ENCODE measurements around the gene UAP1.

DNA sequence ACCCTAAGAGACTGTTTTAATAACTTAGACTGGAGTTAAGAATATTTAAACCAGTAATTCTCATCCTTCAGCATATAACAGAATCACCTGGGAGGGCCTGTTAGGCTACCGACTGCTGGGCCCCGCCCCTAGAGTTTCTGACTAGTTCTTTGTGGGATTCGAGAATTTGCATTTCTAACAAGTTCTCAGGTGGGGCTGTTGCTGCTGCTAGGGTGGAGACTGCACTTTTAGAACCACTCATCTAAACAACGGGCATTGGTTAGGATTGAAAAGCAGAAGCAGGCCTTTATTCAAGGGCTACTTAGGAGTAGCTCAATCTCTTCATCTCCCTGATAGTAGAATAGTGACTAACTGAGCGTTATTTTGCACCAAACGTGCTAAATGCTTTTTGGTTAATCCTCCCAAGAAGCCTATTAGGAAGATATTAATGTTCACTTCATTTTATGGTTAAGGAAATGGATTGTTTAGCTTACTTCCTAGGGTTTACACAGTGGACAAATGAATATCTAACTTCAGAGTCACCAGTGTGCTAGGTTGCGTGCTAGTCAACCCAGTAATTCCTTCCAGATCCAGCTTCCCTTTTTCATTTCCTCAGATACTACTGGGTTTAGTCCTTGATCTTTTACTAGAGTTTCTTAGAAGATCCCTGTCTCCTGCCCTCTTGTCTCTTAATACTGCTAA lies 31.1 kb upstream of the UAP1 start:
- TF ChIP-seq, protein P1, sequence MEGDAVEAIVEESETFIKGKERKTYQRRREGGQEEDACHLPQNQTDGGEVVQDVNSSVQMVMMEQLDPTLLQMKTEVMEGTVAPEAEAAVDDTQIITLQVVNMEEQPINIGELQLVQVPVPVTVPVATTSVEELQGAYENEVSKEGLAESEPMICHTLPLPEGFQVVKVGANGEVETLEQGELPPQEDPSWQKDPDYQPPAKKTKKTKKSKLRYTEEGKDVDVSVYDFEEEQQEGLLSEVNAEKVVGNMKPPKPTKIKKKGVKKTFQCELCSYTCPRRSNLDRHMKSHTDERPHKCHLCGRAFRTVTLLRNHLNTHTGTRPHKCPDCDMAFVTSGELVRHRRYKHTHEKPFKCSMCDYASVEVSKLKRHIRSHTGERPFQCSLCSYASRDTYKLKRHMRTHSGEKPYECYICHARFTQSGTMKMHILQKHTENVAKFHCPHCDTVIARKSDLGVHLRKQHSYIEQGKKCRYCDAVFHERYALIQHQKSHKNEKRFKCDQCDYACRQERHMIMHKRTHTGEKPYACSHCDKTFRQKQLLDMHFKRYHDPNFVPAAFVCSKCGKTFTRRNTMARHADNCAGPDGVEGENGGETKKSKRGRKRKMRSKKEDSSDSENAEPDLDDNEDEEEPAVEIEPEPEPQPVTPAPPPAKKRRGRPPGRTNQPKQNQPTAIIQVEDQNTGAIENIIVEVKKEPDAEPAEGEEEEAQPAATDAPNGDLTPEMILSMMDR (conservative IDR thresholded peaks at IDR 0.05; ENCODE audit: low read length) = no peak
- no peak for TF ChIP-seq EZH2phosphoT487 (IDR thresholded peaks at IDR 0.05; ENCODE audit: borderline replicate concordance)

Measured in Loucy (cell line).